NCI-H1092 treated with DMSO at 0.1 percent for 48 hours (cell line): ENCODE measurements around the gene PTGER2.
A peak's percentile ranks its signal among the peaks of the same experiment; 100 is the strongest.

Experiments used
- DNase-seq: peaks from one replicate; lab custom pipeline; 2025; lab: John Stamatoyannopoulos, UW

PTGER2 gene, protein sequence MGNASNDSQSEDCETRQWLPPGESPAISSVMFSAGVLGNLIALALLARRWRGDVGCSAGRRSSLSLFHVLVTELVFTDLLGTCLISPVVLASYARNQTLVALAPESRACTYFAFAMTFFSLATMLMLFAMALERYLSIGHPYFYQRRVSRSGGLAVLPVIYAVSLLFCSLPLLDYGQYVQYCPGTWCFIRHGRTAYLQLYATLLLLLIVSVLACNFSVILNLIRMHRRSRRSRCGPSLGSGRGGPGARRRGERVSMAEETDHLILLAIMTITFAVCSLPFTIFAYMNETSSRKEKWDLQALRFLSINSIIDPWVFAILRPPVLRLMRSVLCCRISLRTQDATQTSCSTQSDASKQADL

DNA sequence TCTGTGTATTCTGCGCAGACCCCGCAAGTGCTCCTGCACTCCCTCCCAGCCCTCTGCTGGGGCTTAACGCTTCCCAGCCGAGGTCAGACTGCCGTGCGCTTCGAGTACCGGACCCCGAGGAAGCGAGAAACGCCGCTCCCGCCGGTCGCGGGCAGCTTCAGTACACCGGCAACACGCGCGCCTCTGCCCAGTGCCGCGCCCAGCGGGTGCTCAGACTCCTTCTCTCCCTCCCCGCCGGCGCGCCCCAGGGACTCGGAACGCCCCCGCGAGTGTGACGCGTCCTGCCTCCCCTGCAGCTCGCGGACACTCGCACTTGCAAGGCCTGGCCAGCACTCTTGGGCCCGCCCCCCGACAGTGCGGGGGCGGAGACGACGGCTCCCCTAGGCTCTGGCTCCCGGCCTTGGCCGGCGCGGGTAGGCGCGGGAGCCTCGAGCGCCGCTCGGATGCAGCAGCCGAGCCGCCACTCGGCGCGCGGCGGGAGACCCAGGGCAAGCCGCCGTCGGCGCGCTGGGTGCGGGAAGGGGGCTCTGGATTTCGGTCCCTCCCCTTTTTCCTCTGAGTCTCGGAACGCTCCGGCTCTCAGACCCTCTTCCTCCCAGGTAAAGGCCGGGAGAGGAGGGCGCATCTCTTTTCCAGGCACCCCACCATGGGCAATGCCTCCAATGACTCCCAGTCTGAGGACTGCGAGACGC is at the start of gene PTGER2:
Gene PTGER2 (plus strand): TSS at position 410 of the 692 bp plus-strand sequence. CDS start 237 bp downstream, at position 647.
- peak; percentile 65 for DNase-seq

DNA sequence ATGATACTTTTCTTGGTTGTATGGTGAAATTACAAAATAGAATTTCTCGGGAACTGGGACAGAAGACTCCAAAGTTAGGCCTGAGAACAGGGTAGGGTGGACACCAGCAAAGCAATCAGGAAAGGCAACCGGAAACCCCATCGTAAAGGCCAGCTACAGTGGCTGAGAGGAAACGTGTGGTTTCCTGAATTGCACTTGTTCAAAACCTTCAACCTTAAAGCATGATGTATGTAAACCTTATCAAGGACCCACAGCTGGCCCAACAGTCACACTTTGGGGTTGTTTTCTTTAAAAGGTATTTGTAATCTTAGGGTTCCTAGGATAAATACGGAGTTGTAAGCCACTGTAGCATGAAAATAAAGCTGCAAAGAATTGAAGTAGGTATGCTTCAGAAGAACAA is 48.9 kb upstream of the PTGER2 start:
- DNase-seq = no peak

DNA sequence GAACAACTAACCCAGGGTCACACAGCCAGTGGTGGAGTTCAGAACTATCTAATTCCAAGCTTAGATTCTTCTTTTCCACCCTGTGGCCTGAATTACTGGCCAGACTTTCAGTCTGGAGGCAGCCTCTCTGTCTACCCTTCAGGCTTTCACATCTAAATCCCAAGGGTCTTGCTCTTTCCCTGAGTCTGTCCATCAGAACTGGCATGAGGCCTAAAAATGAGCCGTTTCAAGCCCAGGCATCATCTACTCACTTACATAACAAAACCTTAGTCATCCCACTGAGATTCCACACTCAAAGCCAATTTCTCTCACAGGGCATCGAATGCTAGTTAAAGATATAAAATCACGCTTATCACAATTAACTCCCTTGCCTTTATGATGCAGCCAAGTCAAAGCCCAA is 47.9 kb upstream of the PTGER2 start:
- no peak for DNase-seq

DNA sequence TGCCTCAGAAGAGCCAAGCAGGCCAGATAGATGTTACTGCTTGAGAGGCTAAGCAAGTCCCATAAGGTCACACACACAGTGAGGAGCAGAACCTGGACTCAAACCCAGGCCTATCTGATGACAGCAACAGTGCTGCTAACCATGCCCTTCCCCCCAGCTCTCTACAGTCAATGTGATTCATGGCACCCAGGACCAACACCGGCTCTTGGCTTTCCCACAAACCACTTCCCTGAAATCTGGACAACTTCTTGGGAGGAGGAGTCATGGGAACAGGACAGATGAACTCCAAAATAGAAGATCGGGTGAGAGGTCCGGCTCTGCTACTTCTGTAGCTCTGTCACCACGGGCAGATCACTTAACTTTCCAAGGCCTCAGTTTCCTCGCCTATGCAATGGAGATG is 47.3 kb upstream of the PTGER2 start:
- no peak for DNase-seq

DNA sequence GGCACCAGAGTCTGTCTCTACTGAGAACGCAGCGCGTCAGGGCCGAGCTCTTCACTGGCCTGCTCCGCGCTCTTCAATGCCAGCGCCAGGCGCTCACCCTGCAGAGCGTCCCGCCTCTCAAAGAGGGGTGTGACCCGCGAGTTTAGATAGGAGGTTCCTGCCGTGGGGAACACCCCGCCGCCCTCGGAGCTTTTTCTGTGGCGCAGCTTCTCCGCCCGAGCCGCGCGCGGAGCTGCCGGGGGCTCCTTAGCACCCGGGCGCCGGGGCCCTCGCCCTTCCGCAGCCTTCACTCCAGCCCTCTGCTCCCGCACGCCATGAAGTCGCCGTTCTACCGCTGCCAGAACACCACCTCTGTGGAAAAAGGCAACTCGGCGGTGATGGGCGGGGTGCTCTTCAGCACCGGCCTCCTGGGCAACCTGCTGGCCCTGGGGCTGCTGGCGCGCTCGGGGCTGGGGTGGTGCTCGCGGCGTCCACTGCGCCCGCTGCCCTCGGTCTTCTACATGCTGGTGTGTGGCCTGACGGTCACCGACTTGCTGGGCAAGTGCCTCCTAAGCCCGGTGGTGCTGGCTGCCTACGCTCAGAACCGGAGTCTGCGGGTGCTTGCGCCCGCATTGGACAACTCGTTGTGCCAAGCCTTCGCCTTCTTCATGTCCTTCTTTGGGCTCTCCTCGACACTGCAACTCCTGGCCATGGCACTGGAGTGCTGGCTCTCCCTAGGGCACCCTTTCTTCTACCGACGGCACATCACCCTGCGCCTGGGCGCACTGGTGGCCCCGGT is 46.4 kb upstream of the PTGER2 start, which contains the start of gene PTGDR:
Gene PTGDR (plus strand): TSS at position 198 of the 778 bp plus-strand sequence. CDS start 117 bp downstream, at position 315.
- no peak for DNase-seq

DNA sequence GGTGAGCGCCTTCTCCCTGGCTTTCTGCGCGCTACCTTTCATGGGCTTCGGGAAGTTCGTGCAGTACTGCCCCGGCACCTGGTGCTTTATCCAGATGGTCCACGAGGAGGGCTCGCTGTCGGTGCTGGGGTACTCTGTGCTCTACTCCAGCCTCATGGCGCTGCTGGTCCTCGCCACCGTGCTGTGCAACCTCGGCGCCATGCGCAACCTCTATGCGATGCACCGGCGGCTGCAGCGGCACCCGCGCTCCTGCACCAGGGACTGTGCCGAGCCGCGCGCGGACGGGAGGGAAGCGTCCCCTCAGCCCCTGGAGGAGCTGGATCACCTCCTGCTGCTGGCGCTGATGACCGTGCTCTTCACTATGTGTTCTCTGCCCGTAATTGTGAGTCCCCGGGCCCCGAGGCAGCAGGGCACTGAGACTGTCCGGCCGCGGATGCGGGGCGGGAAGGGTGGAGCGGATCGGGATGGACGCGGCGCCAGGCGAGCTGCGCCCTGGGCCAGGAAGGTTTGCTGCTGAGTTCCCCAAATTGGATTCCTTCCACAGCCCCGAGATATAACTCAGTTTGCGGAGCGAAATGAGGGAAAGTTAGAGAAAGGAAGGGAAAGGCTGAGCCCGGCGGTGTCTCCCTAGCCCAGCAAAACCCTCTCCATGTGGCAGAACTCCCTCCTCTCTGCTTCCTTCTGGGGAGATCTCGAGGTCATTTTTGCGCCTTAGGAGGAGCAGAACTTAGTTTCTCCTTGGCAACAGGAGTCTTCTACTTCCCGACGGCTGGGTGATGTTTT is 45.6 kb upstream of the PTGER2 start:
- DNase-seq = no peak

DNA sequence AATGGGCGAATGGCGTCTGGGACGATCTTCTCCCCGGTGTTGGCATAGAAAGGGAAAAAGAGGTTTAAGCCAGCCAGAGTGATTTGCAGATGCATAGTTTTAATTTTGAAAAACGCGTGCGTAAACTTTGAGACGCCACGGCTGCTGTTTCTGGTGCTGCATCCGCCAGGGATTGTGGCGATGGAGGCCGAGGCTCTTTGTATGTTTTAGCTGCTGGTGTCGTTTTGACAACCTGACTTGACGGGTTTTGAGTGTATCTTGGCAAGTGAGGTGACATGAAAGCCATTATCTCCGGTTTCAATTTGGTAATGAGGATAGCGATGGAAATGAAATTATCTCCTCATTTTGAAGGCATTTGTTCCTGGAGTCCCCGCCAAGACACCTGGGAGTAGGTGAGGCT is 45.0 kb upstream of the PTGER2 start:
- DNase-seq = no peak

DNA sequence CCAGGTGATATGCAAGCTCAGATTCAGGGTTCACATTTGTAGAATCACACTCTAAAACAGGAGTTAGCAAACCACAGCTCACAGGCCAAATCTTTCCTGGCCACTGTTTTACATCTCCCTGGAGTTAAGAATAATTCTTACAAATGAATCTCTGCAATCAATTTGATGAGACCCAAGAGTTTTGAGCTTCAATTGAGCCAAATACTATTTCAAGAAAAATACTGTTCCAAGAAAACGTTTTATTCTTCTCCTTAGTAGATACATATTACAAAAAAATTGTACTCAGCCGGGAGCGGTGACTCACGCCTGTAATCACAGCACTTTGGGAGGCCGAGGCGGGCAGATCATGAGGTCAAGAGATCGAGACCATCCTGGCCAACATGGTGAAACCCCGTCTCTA is 44.1 kb upstream of the PTGER2 start:
- no peak for DNase-seq

DNA sequence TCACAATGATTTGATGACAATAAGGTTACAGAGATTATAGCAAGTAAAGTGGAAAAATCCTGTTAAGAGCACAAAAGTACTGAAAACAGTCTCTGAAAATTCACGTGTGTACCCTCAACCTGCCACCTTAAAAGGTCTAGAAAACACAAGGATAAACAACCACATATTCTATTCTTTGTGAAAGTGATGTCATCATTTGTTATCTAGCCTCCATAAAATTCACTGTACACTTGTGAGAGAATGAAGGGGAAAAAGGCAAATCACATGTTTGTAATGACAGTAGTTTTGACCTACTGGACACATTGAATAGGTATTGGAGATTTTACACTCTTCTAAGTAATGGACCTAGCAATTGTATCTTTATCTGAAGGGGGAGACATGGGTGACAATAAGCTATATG is 42.6 kb upstream of the PTGER2 start:
- no peak for DNase-seq

DNA sequence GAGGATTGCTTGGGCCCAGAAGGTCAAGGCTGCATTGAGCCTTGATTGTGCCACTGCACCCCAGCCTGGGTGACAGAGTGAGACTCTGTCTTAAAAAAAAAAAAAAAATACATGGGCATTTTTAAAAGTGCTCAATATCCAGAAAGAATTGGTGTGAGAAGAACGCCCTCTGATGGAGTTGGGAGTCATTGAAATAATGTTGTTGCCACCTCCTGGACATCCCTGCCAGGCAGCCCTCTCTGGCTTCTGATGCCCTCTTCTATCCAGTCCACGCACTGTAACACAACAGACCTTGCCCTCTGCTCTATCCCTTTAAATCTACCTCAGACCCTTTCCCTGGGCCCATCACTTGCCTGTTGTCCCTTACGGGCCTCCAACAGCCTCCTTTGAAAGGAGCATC is 41.7 kb upstream of the PTGER2 start:
- DNase-seq = peak; percentile 3

DNA sequence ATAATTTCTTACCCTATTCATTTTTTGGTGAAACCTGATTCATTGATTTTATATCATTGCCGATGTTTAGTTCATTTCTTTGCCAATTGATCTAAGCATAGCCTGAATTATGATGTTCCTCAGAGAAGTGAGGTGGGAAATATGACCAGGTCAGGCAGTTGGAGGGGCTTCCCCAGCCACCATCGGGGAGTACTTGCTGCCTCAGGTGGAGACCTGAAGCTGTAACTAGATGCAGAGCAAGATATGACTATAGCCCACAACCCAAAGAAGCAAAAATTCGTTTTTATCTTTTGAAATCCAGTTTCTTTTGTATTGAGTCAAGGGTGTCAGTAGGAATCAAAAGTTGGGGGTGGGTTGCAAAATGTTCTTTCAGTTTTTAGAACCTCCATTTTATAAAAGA is 38.7 kb upstream of the PTGER2 start:
- no peak for DNase-seq

DNA sequence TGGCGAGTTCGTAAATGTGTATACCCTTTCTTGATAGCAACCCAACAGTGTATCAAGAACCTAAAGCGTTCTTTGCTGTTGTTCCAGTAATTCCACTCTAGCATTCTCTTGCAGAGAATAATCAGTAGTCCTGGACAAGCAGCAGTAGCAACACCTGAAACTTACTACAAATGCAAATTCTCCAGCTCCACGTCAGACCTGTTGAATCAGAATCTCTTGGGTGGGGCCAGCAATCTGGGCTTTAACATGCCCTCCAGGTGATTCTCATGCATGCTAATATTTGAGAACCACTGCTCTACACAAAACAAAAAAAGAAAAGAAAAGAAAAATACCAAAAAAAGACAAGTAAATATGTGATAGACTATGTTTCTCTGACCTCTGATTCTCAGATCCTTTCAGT is 36.6 kb upstream of the PTGER2 start:
- no peak for DNase-seq

DNA sequence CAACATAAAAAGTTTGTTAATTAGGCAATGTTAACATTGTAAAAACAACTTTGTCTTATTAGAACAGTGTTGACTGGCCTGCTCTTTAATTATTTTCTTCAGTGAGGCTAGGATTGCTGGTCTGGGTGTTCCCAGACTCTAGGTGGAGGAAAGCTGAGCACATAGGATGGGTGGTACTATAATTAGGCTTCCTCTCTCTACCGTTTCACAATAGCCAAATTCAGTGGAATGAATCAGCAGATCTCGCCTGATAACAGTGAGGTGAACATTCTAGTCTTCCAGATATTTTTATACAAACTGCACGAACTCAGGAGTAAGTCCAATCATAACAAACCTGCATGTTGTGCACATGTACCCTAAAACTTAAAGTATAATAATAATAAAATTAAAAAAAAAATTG is 34.7 kb upstream of the PTGER2 start:
- no peak for DNase-seq

DNA sequence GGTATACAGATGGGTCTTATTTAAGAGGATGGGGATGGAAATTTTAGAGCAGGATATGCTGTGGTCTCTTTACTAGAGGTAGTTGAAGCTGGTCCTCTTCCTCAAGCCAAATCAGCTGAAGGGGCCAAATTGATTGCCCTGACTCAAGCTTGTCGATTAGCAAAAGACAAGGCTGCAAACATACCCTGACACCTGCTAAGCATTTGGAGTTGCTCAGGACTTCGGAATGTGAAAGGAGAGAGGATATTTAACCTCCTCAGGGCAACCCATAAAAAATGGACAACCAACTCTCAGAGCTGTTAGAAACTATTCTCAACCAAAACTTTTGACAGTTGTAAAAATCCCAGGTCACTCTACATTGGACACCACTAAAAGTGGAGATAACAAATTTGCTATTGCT is 31.0 kb upstream of the PTGER2 start:
- DNase-seq = no peak

DNA sequence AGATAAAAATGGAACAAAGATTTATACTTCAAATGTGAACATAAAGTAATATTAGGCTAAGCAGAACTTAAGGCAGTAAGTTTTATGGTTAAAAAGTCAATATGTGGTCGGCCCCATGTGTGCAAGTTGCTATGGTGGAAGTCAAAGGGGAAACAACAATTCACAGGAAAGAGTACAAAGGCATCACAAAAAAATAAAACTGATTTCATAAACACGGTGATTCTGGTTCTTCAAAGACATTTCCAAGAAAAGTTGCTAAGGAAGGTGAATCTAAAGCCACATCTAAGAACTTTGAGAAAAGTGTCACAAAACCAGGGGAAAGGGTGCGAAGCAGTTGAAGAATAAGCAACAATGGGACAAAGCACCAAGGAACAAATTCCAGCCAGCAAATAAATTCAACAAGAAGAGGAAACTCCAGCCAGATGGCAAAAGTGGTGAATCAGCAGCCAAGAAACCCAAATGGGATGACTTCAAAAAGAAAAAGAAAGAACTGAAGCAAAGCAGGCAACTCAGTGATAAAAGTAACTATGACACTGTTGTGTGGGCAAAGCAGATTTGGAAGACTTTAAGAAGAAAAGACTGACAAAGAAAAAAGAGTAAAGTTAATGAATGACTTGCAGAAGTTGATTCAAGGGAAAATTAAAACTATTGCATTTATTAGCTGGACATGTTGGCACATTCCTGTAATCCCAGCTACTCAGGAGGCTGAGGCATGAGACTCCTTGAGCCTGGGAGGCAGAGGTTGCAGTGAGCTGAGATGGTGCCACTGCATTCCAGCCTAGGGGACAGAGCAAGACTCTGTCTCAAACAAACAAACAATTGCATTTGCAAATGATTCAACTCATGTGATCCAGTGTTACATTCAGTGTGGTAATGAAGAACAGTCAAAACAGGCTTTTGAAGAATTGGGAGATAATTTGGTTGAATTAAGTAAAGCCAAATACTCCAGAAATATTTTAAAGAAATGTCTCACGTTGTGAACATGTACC is 27.2 kb upstream of the PTGER2 start:
- DNase-seq = no peak

DNA sequence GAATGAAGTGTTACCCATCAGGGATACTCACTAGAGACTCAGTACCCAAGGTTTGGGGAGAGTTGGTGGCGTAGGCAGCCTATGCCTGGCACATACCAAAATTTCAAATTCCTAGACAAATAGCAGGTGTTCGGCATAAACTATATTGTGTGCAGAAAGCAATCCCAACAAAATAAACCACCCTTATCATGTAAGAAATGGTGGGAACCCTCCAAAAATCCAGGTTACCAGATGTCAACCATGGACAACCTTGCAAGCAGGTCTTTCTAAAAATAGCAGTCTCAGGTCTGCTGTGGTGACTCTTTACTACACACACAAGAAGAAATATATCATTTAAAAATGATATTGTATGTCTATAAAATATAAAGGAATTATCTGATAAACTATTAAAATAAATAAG is 17.7 kb upstream of the PTGER2 start:
- no peak for DNase-seq

DNA sequence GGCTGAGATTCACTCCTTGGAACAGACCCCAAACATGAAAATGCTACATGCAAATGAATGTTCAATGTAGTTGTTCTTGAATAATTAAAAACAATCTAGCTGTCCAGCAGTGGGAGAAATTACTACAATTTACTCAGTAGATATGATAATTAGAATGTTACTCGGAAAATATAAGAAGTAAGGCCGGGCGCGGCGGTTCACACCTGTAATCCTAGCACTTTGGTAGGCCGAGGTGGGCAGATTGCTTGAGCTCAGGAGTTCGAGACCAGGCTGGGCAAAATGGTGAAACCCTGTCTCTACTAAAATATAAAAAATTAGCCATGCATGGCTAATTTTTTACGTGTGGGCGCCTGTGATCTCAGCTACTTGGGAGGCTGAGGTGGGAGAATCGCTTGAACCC is 15.3 kb upstream of the PTGER2 start:
- DNase-seq = no peak

DNA sequence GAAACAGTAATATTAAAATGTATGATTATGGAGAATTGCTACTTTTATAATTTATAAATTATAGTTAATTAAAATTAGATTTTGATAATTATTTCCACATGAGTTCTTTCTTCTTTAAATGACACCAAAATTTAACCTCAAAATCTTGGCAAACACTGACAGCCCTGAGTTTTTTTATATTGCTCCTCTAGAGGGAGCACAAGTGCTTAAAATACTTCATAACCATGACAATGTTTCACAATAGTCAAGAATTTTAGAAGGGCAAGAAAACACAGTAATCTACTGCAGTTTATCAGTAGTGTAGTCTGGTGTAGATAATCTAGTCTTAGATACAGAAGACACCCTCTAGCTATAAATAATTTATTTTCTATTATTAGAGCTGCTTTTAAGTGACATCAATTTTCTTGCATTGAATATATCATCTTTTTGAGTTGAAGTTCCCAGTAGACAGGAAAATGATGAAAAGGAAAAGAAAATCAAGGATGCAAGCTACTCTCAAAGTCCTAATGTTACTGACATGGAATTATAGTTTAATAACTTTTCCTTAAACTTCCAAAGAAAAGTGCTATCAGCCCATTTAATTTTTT is 14.3 kb upstream of the PTGER2 start:
- peak; percentile 56 for DNase-seq

DNA sequence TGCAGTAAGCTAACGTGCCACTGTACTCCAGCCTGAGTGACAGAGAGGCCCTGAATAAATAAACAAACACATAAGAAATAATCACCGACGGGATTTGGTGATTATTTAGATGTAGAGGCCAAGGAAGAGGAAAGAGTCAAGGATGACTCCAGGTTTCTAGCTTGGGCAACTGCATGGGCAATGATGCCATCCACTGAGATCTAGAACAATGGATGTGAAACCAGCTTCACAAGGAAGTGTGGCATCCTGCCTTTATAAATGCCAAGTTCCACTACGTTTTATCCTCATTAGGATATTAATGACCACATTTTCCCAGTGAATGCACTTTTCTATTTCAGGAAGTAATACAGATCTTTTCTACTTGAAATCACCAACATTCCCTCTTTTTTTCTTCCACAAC is 10.9 kb upstream of the PTGER2 start:
- DNase-seq = no peak

DNA sequence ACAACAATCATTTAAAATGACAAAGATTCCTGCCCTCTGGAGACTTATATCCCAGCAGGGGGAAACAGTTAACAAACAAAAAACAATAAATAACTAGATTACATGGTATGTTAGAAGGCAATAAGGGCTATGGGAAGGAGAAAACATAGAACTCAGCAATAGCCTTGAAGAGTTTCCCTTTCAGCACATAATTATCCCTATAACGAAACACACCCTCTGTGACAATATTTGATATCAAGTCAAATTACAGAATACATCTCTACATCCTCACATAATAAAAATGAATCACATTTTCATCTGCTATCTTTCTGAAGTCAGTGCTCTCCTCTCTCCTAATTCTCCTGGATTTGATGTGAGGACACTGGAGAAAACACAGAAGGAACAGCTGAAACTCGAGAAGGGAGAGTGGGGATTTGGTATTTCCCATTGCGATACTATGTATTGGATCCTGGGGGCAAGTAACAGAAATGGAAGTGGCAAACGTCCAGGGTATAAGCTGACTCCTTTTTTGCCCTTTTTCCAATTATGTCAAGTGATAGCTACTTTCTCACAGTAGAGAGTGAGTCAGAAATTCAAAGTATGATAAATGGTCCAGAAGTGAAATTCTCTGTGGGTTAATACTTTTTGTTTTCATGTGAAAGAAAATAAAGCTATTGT is 9.7 kb upstream of the PTGER2 start:
- DNase-seq = no peak
